Activated CD8-positive, alpha-beta memory T cell treated with anti-CD3 and anti-CD28 coated beads, Interleukin-2, amount 50 U/mL, for 48 hours (primary cell): Measurements from ENCODE around the gene RRAGD.
"Not testable (repeated sequence)": the region's sequence is repeated elsewhere in the genome, so short reads cannot be mapped to it uniquely, and the experiment has no call there.

Experiments
- DNase-seq: peaks from one replicate; pipeline ENCODE4 v3.0.0-alpha.2; 2020

The RRAGD gene

GRCh38 chr6:89410788-89411144 lies 1.3 kb downstream of the RRAGD start:
- no peak for DNase-seq

GRCh38 chr6:89410231-89410761 lies 1.8 kb downstream of the RRAGD start:
- no peak for DNase-seq

GRCh38 chr6:89409461-89410035 lies 2.5 kb downstream of the RRAGD start:
- DNase-seq: no peak

GRCh38 chr6:89406141-89406540 lies 5.9 kb downstream of the RRAGD start:
- no peak for DNase-seq

- DNase-seq: no peak
Observed at GRCh38 chr6:89404512-89404911, 7.6 kb downstream of the RRAGD start.

- no peak for DNase-seq
Observed at GRCh38 chr6:89402776-89403175, 9.3 kb downstream of the RRAGD start.

GRCh38 chr6:89400912-89401399 lies 11.1 kb downstream of the RRAGD start:
- DNase-seq: no peak

GRCh38 chr6:89400050-89400449 lies 12.0 kb downstream of the RRAGD start:
- DNase-seq: no peak

GRCh38 chr6:89398762-89399525 lies 13.1 kb downstream of the RRAGD start:
- DNase-seq: no peak

- not testable (repeated sequence) for DNase-seq
Observed at GRCh38 chr6:89397884-89398283, 14.2 kb downstream of the RRAGD start.

GRCh38 chr6:89393659-89394058 lies 18.4 kb downstream of the RRAGD start:
- no peak for DNase-seq

GRCh38 chr6:89392823-89393222 lies 19.2 kb downstream of the RRAGD start:
- DNase-seq: no peak

- DNase-seq: no peak
Observed at GRCh38 chr6:89388846-89389245, 23.2 kb downstream of the RRAGD start.

GRCh38 chr6:89387516-89388201 lies 24.4 kb downstream of the RRAGD start:
- no peak for DNase-seq

- no peak for DNase-seq
Observed at GRCh38 chr6:89386917-89387491, 25.1 kb downstream of the RRAGD start.

- no peak for DNase-seq
Observed at GRCh38 chr6:89385846-89386245, 26.2 kb downstream of the RRAGD start.

- DNase-seq: no peak
Observed at GRCh38 chr6:89385156-89385667, 26.9 kb downstream of the RRAGD start.

GRCh38 chr6:89381031-89381430 lies 31.0 kb downstream of the RRAGD start:
- DNase-seq: no peak

- DNase-seq: no peak
Observed at GRCh38 chr6:89379281-89379680, 32.8 kb downstream of the RRAGD start.

- DNase-seq: no peak
Observed at GRCh38 chr6:89378628-89379027, 33.4 kb downstream of the RRAGD start.

GRCh38 chr6:89375427-89376267 lies 36.4 kb downstream of the RRAGD start:
- DNase-seq: peak; percentile 73

GRCh38 chr6:89372506-89372901 lies 39.6 kb downstream of the RRAGD start:
- DNase-seq: no peak
